Gastroesophageal sphincter (tissue), 4 donors: ENCODE results near the gene ACAD11. TPM values are rescaled to one million over a fixed set of nuclear protein-coding genes. Genes with fewer than 3 reads are reported as not detected.
"Not testable (repeated sequence)": the region's sequence is repeated elsewhere in the genome, so short reads cannot be mapped to it uniquely, and the experiment has no call there.

Source experiments
- ATAC-seq: fragments of 150-250 bp; one replicate; pipeline ENCODE4 v1.9.1; 2016; ENCODE audit warnings: mild to moderate bottlenecking, moderate library complexity
- H3K27ac ChIP-seq, 4 donors: fragments of 200-600 bp; sonication (generic) in 3 of 4; 1 replicate in 3 of 4; 2 replicates in 1 of 4; pipeline ENCODE4 v1.5.1; 2016 to 2019
- H3K27me3 ChIP-seq: fragments of 200-600 bp; sonication (generic); one replicate; pipeline ENCODE4 v1.5.1; 2019
- H3K36me3 ChIP-seq, 2 donors: fragments of 200-600 bp; sonication (generic); one replicate each; pipeline ENCODE4 v1.5.1; 2019; ENCODE audit warnings: control low read depth in 1 of 2
- H3K4me1 ChIP-seq, 3 donors: fragments of 200-600 bp; sonication (generic); 1 replicate in 2 of 3; 2 replicates in 1 of 3; pipeline ENCODE4 v1.5.1; 2016 to 2019; ENCODE audit warnings: control low read depth in 2 of 3
- H3K4me3 ChIP-seq, 2 donors: fragments of 200-600 bp; sonication (generic); one replicate each; pipeline ENCODE4 v1.5.1; 2019; ENCODE audit warnings: mild to moderate bottlenecking in 1 of 2, moderate library complexity in 1 of 2
- H3K9me3 ChIP-seq, 3 donors: fragments of 200-600 bp; sonication (generic); one replicate each; pipeline ENCODE4 v1.5.1; 2017 to 2019; ENCODE audit warnings: control low read depth in 2 of 3
- EP300 ChIP-seq: sonication (generic); formaldehyde crosslinking; IDR thresholded peaks from one replicate; pipeline ENCODE4 v1.6.1; 2017; ENCODE audit warnings: antibody characterized with exemption, mild to moderate bottlenecking
- POLR2A ChIP-seq, 2 donors: fragments of 450-650 bp; IDR thresholded peaks; one replicate each; pipeline ENCODE4 v1.6.1; 2017; ENCODE audit warnings: antibody characterized with exemption in 2 of 2, mild to moderate bottlenecking in 2 of 2, moderate library complexity in 1 of 2
- POLR2AphosphoS5 ChIP-seq: sonication (generic); formaldehyde crosslinking; IDR thresholded peaks from one replicate; pipeline ENCODE4 v1.6.1; 2017; ENCODE audit warnings: antibody characterized with exemption
- WGBS, 2 donors: methylation state at CpG; one replicate each; pipeline ENCODE4 v1.1.5; 2018; ENCODE audit warnings: low coverage in 1 of 2; 5-methylcytosine and 5-hydroxymethylcytosine counted together
- total RNA-seq, 4 donors: library from RNA; depleted of rRNA; stranded (reverse); fragments of >200 nt; gene quantifications; one replicate each; pipeline ENCODE4 v1.1.0, GENCODE V29; 2016
- TF ChIP-seq, protein P1 (sequence below), 4 experiments: fragments of 200-600 bp in 2 of 4; fragments of 450-650 bp in 2 of 4; sonication (generic) in 1 of 4; IDR thresholded peaks; one replicate each; pipeline ENCODE4 v1.5.1; 2017 to 2019; ENCODE audit warnings: antibody characterized with exemption in 4 of 4, mild to moderate bottlenecking in 2 of 4, moderate library complexity in 2 of 4

ACAD11 gene
- total RNA-seq, 4 donors from 2014 or later: 9.7 to 44.2 (median 21.1) TPM

DNA sequence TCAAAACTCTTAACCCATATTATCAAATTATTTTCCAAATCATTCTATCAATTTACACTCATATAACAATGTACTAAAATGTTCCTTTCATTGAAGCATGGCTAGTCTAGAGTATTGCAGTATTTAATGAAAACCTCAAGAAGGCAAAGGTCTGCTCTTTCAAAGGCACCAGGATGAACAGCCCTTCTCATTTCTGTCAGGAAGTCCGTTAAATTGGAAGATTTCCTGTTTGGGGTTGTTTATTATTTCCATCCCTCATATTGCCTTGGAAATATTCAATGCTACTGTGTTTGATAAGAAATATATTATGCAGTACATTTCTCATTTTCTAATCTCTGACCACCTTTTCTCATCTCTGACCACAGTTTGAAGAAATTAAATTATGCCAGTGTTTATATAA lies 37.5 kb downstream of the ACAD11 start:
- ATAC-seq: no peak
- Histone ChIP-seq H3K27ac (no peak overlapping the region), H3K4me3 (no peak overlapping the region), H3K27me3 (no peaks in the 10 kb centered on the region), H3K36me3 (peaks cover 0 to 54% of the 10 kb centered on the region in 2 donors), H3K4me1 (no peaks in the 10 kb centered on the region), H3K9me3 (no peaks in the 10 kb centered on the region)
- WGBS, 2 donors: 62 to 71% methylated on average over 1 of the region's 1 CpG
- TF ChIP-seq EP300: no peak
- no peak for TF ChIP-seq POLR2AphosphoS5
- TF ChIP-seq POLR2A (IDR thresholded peaks at IDR 0.05): no peak

DNA sequence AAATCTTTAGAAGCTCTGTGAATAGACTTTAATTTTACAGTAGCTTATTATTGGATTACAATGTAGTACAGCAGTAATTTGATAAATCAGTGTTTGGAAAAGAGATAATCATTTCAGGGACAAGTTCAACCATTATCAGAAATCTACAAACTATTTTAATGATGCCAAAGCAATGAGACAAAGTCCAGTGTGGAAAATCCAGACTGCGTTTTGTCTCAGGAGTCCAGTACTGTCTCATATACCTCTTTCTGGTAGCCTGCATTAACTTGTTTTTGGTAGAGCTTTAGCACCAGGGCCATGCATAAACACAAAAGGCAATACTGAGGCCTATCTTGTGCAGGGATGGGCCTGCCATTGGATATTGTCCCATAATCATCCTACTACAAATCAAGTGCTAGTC lies 42.8 kb downstream of the ACAD11 start:
- H3K36me3 ChIP-seq: peaks cover 0 to 50% of the 10 kb centered on the region in 2 donors
- 91 to 100% methylated on average over 1 of the region's 1 CpG for WGBS, 2 donors
- no peaks in the 10 kb centered on the region for H3K9me3 ChIP-seq
- no peaks in the 10 kb centered on the region for H3K4me1 ChIP-seq
- no peaks in the 10 kb centered on the region for H3K27me3 ChIP-seq
- H3K4me3 ChIP-seq: no peak overlapping the region
- TF ChIP-seq, protein P1, sequence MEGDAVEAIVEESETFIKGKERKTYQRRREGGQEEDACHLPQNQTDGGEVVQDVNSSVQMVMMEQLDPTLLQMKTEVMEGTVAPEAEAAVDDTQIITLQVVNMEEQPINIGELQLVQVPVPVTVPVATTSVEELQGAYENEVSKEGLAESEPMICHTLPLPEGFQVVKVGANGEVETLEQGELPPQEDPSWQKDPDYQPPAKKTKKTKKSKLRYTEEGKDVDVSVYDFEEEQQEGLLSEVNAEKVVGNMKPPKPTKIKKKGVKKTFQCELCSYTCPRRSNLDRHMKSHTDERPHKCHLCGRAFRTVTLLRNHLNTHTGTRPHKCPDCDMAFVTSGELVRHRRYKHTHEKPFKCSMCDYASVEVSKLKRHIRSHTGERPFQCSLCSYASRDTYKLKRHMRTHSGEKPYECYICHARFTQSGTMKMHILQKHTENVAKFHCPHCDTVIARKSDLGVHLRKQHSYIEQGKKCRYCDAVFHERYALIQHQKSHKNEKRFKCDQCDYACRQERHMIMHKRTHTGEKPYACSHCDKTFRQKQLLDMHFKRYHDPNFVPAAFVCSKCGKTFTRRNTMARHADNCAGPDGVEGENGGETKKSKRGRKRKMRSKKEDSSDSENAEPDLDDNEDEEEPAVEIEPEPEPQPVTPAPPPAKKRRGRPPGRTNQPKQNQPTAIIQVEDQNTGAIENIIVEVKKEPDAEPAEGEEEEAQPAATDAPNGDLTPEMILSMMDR (IDR thresholded peaks at IDR 0.05): no peak
- TF ChIP-seq POLR2AphosphoS5 (no peak), POLR2A (IDR thresholded peaks at IDR 0.05) (no peak), EP300 (no peak)
- no peak overlapping the region for H3K27ac ChIP-seq
- no peak for ATAC-seq

DNA sequence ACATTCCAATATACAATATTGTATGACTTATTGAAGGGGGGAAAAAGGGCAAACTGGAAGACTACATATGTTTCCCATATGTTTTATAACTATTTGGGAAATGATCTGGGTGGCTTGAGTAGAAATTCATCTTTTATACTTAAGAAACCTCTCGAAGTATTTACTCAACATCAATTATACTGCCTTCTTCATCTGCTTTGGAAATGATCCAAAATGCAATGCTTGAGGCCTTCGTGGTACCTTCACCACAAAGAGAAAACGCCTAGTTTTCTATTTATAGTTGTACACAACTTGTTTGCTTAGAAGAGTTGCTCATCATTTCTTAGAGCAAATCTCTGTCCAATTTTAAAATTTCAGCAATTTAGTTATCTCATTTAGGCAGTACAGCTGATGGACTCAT lies 43.7 kb downstream of the ACAD11 start:
- 64 to 71% methylated on average over 3 of the region's 3 CpGs for WGBS, 2 donors
- Histone ChIP-seq H3K36me3 (peaks cover 0 to 41% of the 10 kb centered on the region in 2 donors), H3K4me1 (no peaks in the 10 kb centered on the region), H3K27me3 (no peaks in the 10 kb centered on the region), H3K9me3 (no peaks in the 10 kb centered on the region), H3K4me3 (no peak overlapping the region), H3K27ac (no peak overlapping the region)
- no peak for TF ChIP-seq POLR2A (IDR thresholded peaks at IDR 0.05)
- TF ChIP-seq, protein P1 (IDR thresholded peaks at IDR 0.05): no peak
- no peak for TF ChIP-seq EP300
- TF ChIP-seq POLR2AphosphoS5: no peak
- ATAC-seq: no peak

DNA sequence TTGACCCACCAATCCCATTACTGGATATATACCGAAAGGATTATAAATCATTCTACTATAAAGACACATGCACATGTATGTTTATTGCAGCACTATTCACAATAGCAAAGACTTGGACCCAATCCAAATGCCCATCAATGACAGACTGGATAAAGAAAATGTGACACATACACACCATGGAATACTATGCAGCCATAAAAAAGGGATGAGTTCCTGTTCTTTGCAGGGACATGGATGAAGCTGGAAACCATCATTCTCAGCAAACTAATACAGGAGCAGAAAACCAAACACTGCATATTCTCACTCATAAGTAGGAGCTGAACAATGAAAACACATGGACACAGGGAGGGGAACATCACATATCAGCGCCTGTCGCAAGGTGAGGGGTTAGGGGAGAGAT lies 44.3 kb downstream of the ACAD11 start:
- not testable (repeated sequence) for H3K9me3 ChIP-seq, ATAC-seq, H3K27me3 ChIP-seq, H3K4me1 ChIP-seq, H3K4me3 ChIP-seq, H3K27ac ChIP-seq
- 90 to 97% methylated on average over 2 to 3 of the region's 3 CpGs for WGBS, 2 donors
- H3K36me3 ChIP-seq: peaks cover 0 to 39% of the 10 kb centered on the region in 2 donors

DNA sequence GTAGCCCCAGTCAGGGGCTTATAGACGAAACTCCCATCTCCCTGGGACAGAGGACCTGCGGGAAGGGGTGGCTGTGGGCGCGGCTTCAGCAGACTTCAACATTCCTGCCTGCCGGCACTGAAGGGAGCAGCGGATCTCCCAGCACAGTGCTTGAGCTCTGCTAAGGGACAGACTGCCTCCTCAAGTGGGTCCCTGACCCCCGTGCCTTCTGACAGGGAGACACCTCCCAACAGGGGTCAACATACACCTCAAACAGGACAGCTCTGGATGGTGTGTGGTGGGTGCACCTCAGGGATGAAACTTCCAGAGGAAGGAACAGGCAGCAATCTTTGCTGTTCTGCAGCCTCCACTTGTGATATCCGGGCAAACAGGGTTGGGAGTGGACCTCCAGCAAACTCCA lies 53.0 kb downstream of the ACAD11 start:
- H3K36me3 ChIP-seq: peaks cover 0 to 26% of the 10 kb centered on the region in 2 donors
- H3K9me3 ChIP-seq: peaks cover 0 to 20% (median 0%) of the 10 kb centered on the region in 3 donors
- H3K27ac ChIP-seq: peak overlapping the region; percentile 2 to 60 (median 47)
- peaks cover 3 to 18% (median 4%) of the 10 kb centered on the region in 3 donors for H3K4me1 ChIP-seq
- 60 to 70% methylated on average over 2 of the region's 8 CpGs for WGBS, 2 donors
- H3K27me3 ChIP-seq, H3K4me3 ChIP-seq, ATAC-seq: not testable (repeated sequence)

DNA sequence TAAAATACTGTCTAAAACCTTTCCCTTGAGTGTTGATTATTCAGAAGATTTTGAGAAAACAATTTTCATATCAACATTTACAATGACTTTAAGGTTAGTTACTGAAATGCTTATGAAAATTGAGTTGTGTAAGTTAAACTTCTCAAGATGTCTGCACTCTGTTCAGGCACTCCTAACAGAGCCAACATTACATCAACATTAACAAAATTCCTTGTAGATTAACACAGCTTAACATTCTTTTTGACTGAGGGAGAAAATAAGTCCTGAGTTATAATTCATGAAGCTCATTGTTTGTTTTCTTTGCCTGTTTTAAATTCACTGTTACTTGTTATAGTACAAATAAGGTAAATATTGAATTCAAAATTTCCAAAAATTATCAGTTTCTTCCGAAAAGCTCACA lies 53.5 kb downstream of the ACAD11 start:
- peaks cover 0 to 20% (median 0%) of the 10 kb centered on the region in 3 donors for H3K9me3 ChIP-seq
- no peak for ATAC-seq
- H3K4me3 ChIP-seq: no peak overlapping the region
- peaks cover 0 to 26% of the 10 kb centered on the region in 2 donors for H3K36me3 ChIP-seq
- peaks cover 3 to 18% (median 4%) of the 10 kb centered on the region in 3 donors for H3K4me1 ChIP-seq
- TF ChIP-seq, protein P1 (IDR thresholded peaks at IDR 0.05): no peak
- TF ChIP-seq POLR2A (IDR thresholded peaks at IDR 0.05) (no peak), POLR2AphosphoS5 (no peak)
- WGBS, 2 donors: 38 to 56% methylated on average over 1 of the region's 1 CpG
- no peaks in the 10 kb centered on the region for H3K27me3 ChIP-seq
- peak overlapping the region; percentile 2 to 60 (median 47) for H3K27ac ChIP-seq
